ENCODE results near the gene TAOK2. TPM values are rescaled to one million over a fixed set of nuclear protein-coding genes. Genes with fewer than 3 reads are reported as not detected.
A peak's percentile ranks its signal among the peaks of the same experiment; 100 is the strongest.

TAOK2 gene
- total RNA-seq, 1 experiment from 2014 or later, result 56.7 TPM

DNA sequence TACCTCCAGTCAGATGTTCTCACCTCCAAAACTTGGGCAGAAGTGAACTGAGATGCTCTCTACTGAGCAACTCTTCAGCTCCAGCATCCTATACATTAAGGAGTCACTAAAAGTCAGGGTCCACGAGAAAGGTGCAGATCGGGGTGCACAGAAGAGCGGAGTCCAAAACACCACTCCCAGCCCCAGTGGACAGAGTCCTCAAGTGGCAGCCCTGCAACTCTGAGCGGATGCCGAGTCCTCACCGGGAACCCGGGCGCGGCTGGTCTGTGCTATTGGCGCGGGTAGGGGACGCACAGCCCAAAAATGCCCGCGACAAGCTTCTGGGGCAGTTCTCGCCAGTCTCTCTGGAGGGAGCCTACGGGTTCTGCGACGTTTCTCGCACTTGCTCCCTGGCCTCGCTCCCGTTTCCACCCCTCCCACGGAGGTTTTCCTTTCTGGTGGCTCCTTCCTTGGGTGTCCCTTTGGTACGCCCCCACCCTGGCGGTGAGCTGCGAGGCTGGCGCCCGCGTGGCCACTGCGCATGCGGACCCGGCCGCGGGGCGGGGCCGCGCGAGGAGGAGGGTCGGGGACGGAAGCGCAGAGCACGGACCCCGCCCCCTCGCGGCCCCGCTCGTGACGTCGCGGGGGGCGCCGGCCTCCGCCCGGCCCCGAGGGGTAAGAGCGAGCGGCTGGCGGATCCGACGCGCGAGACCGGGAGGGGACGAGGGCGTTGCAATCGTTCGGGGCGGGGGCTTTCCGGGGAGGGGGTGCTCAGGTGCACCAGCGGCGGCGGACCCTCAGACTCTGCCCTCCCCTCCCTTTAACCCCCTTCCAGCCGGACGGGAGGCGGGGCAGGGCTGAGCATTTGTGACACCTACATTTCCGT lies 12.0 kb upstream of the TAOK2 start, which contains the start of gene TMEM219:
Gene TMEM219, plus strand, starts transcription at position 601 of the 865 bp plus-strand sequence. CDS start 1,065 bp downstream, outside the sequence.
- Histone ChIP-seq H3K9me2 (ENCODE audit: insufficient read depth) (no peaks in the 10 kb centered on the region), H3K36me3 (ENCODE audit: control insufficient read depth in 1 of 2, insufficient read depth in 2 of 2, low read length in 2 of 2) (no peaks in the 10 kb centered on the region; a peak in 2 of 4 replicates), H3K79me2 (ENCODE audit: insufficient read depth, low read length) (no peaks in the 10 kb centered on the region), H3K9ac (ENCODE audit: low read length) (peak within 1 kb of the TSS; percentile 73), H3K4me3 (replicated peaks in 1 of 2; ENCODE audit: low read depth in 1 of 2, low read length in 2 of 2) (peak within 1 kb of the TSS; percentile 64 to 71), H3K27ac (ENCODE audit: low read depth, low read length) (peak within 1 kb of the TSS; percentile 73), H3K27me3 (ENCODE audit: insufficient read depth, low read length) (no peaks in the 10 kb centered on the region), H4K20me1 (ENCODE audit: insufficient read depth) (no peaks in the 10 kb centered on the region), H3K4me2 (ENCODE audit: low read length) (peak within 1 kb of the TSS; percentile 82), H2AFZ (ENCODE audit: low read depth, low read length, poor library complexity, severe bottlenecking) (no peak within 1 kb of the TSS), H3K4me1 (ENCODE audit: control insufficient read depth in 1 of 2, insufficient read depth in 2 of 2, low read length in 2 of 2) (peaks cover 11 to 24% of the 10 kb centered on the region in 2 experiments), H3K9me3 (ENCODE audit: control insufficient read depth in 1 of 2, insufficient read depth in 1 of 2, low read depth in 1 of 2, low read length in 2 of 2) (no peaks in the 10 kb centered on the region)
- intact Hi-C loops (cut with micrococcal nuclease), result no loop called here
- ATAC-seq (peak; percentile 96), DNase-seq (ENCODE audit: low read depth, low spot score) (peak; percentile 56)
- BruUV-seq (replicated peaks), result TSS peak; percentile 95
- ChIA-PET CTCF (interaction anchor here (1.1 to 1.5 kb wide), 3 partner anchors 11 to 154 kb away, joined by 3 to 7 read pairs (median 5); partner anchors contain the start of gene TAOK2), POLR2A (interaction anchor here (0.8 to 4.2 kb wide), 6 partner anchors 12 to 146 kb away, joined by 3 to 18 read pairs (median 4); partner anchors contain the start of genes HIRIP3, PAGR1, SEZ6L2 and TAOK2), RAD21 (ENCODE audit: low non-redundant PET in 1 of 2, low total read pairs in 2 of 2, uncharacterized antibody in 2 of 2, unreplicated experiment in 2 of 2) (interaction anchor here in 1 of 2 experiments (0.9 to 1.0 kb wide), 2 partner anchors 12 to 62 kb away, joined by 3 to 4 read pairs; partner anchors contain the start of genes SEZ6L2 and TAOK2)
- peak; percentile 84 for TF ChIP-seq POLR2AphosphoS5 (IDR thresholded peaks at IDR 0.05; ENCODE audit: low read depth, low read length)
- peak; percentile 5 for TF ChIP-seq YY1 (IDR thresholded peaks at IDR 0.05; ENCODE audit: extremely low read depth, insufficient replicate concordance, low read depth, low read length)
- peak; percentile 73; the same call in 1 of the 2 replicates for TF ChIP-seq EGR1 (IDR thresholded peaks at IDR 0.05; ENCODE audit: low read depth)
- TF ChIP-seq, protein P1, sequence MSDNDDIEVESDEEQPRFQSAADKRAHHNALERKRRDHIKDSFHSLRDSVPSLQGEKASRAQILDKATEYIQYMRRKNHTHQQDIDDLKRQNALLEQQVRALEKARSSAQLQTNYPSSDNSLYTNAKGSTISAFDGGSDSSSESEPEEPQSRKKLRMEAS (IDR thresholded peaks at IDR 0.05), result peak; percentile 75
- TF ChIP-seq TCF7L2 (IDR thresholded peaks at IDR 0.05; ENCODE audit: borderline replicate concordance, extremely low read depth, insufficient read depth, insufficient read length), result no peak
- TF ChIP-seq, protein P2, sequence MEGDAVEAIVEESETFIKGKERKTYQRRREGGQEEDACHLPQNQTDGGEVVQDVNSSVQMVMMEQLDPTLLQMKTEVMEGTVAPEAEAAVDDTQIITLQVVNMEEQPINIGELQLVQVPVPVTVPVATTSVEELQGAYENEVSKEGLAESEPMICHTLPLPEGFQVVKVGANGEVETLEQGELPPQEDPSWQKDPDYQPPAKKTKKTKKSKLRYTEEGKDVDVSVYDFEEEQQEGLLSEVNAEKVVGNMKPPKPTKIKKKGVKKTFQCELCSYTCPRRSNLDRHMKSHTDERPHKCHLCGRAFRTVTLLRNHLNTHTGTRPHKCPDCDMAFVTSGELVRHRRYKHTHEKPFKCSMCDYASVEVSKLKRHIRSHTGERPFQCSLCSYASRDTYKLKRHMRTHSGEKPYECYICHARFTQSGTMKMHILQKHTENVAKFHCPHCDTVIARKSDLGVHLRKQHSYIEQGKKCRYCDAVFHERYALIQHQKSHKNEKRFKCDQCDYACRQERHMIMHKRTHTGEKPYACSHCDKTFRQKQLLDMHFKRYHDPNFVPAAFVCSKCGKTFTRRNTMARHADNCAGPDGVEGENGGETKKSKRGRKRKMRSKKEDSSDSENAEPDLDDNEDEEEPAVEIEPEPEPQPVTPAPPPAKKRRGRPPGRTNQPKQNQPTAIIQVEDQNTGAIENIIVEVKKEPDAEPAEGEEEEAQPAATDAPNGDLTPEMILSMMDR (IDR thresholded peaks at IDR 0.05 in 2 of 3, conservative IDR thresholded peaks at IDR 0.05 in 1 of 3; ENCODE audit: borderline replicate concordance in 1 of 3, insufficient read depth in 1 of 3, low read depth in 2 of 3, low read length in 2 of 3), result peak in 2 of 3 experiments; percentile 27 to 35; a peak in 3 of 6 replicates
- TF ChIP-seq FOSL1 (IDR thresholded peaks at IDR 0.05; ENCODE audit: low read depth), result no peak
